ENCODE data around the gene LARGE1. TPM values are rescaled to one million over a fixed set of nuclear protein-coding genes. Genes with fewer than 3 reads are reported as not detected.
A peak's percentile ranks its signal among the peaks of the same experiment; 100 is the strongest.

Gene LARGE1
- total RNA-seq, 1 experiment from 2014 or later = 8.6 TPM

- no peak for DNase-seq (ENCODE audit: low read depth)
These were observed 593.6 kb downstream of the LARGE1 start for GRCh38 chr22:33326540-33327295.

- no peak for DNase-seq (ENCODE audit: low read depth)
These were observed 594.9 kb downstream of the LARGE1 start for GRCh38 chr22:33325232-33326004.

GRCh38 chr22:33324228-33324627 lies 596.0 kb downstream of the LARGE1 start:
- no peak for DNase-seq (ENCODE audit: low read depth)

GRCh38 chr22:33321466-33321865 lies 598.8 kb downstream of the LARGE1 start:
- DNase-seq (ENCODE audit: low read depth) = no peak

GRCh38 chr22:33315954-33316353 lies 604.3 kb downstream of the LARGE1 start:
- no peak for DNase-seq (ENCODE audit: low read depth)

- DNase-seq (ENCODE audit: low read depth) = no peak
These were observed 605.2 kb downstream of the LARGE1 start for GRCh38 chr22:33315117-33315516.

- no peak for DNase-seq (ENCODE audit: low read depth)
These were observed 606.0 kb downstream of the LARGE1 start for GRCh38 chr22:33314316-33314715.

- DNase-seq (ENCODE audit: low read depth) = no peak
These were observed 617.2 kb downstream of the LARGE1 start for GRCh38 chr22:33303099-33303498.

- DNase-seq (ENCODE audit: low read depth) = no peak
These were observed 617.7 kb downstream of the LARGE1 start for GRCh38 chr22:33302549-33302948.

- DNase-seq (ENCODE audit: low read depth) = peak; percentile 52
These were observed 618.2 kb downstream of the LARGE1 start for GRCh38 chr22:33302049-33302545.

GRCh38 chr22:33300165-33300564 lies 620.1 kb downstream of the LARGE1 start:
- DNase-seq (ENCODE audit: low read depth) = no peak

- DNase-seq (ENCODE audit: low read depth) = no peak
These were observed 620.9 kb downstream of the LARGE1 start for GRCh38 chr22:33299245-33299956.

- no peak for DNase-seq (ENCODE audit: low read depth)
These were observed 623.3 kb downstream of the LARGE1 start for GRCh38 chr22:33296941-33297340.

GRCh38 chr22:33288078-33288477 lies 632.2 kb downstream of the LARGE1 start:
- DNase-seq (ENCODE audit: low read depth) = no peak

- no peak for DNase-seq (ENCODE audit: low read depth)
These were observed 645.2 kb downstream of the LARGE1 start for GRCh38 chr22:33275073-33275443.

GRCh38 chr22:33274214-33275072 lies 645.8 kb downstream of the LARGE1 start:
- DNase-seq (ENCODE audit: low read depth) = no peak

- DNase-seq (ENCODE audit: low read depth) = no peak
These were observed 647.4 kb downstream of the LARGE1 start for GRCh38 chr22:33272871-33273270.

GRCh38 chr22:33272180-33272579 lies 648.1 kb downstream of the LARGE1 start:
- DNase-seq (ENCODE audit: low read depth) = no peak

- peak; percentile 3 for DNase-seq (ENCODE audit: low read depth)
These were observed 648.7 kb downstream of the LARGE1 start for GRCh38 chr22:33271390-33272161.

GRCh38 chr22:33270596-33270995 lies 649.7 kb downstream of the LARGE1 start:
- no peak for DNase-seq (ENCODE audit: low read depth)

All from LHCN-M2 (cell line).